Measurements from ENCODE around the gene POLR2I.

The POLR2I gene

GRCh38 chr19:36064826-36065225, 49.8 kb downstream of the POLR2I start:
- in situ Hi-C loops (cut with MboI; ENCODE audit: low sequenced_read_pairs), result no loop called here
